H1 (cell line): ENCODE data around the gene PDGFRA. TPM values are rescaled to one million over a fixed set of nuclear protein-coding genes. Genes with fewer than 3 reads are reported as not detected.
A peak's percentile ranks its signal among the peaks of the same experiment; 100 is the strongest.

ENCODE experiments used
- CTCF ChIA-PET: fragments of 300-600 bp; sonication (Branson Sonifier 250); formaldehyde crosslinking; loops from one replicate; lab custom pipeline; 2021; ENCODE audit not compliant: partially characterized antibody; lab: Charles Lee
- POLR2A ChIA-PET: fragments of 300-600 bp; sonication (Branson Sonifier 250); formaldehyde crosslinking; loops from one replicate; lab custom pipeline; 2021; ENCODE audit warnings: inconsistent platforms; ENCODE audit not compliant: partially characterized antibody; lab: Charles Lee
- DNase-seq, 2 experiments: peaks; one replicate each; pipeline versions ENCODE4 v3.0.0 to v3.0.0-alpha.2; 2010 to 2022; ENCODE audit warnings: low spot score in 2 of 2, low read depth in 1 of 2, mixed read lengths in 1 of 2
- FAIRE-seq: peaks from 2 replicates; lab custom pipeline; 2011; peaks lifted over from hg19 to GRCh38; lab: Jason Lieb, UNC
- H2AFZ ChIP-seq: 2 replicates; pipeline ENCODE4 v1.8.1; 2012; ENCODE audit warnings: low read length, inconsistent platforms
- H2AK5ac ChIP-seq: 2 replicates; pipeline ENCODE4 v1.6.1; 2013; ENCODE audit warnings: low read depth, low read length
- H2BK120ac ChIP-seq: replicated peaks from 2 replicates; pipeline ENCODE3; 2013; ENCODE audit warnings: low read depth, low read length, inconsistent platforms
- H2BK12ac ChIP-seq: 2 replicates; pipeline ENCODE4 v1.6.1; 2013; ENCODE audit warnings: low read depth, low read length
- H2BK15ac ChIP-seq: 2 replicates; pipeline ENCODE4 v1.6.1; 2013; ENCODE audit warnings: low read length
- H2BK20ac ChIP-seq: 2 replicates; pipeline ENCODE4 v1.6.1; 2013; ENCODE audit warnings: low read length
- H2BK5ac ChIP-seq: 2 replicates; pipeline ENCODE4 v1.6.1; 2013; ENCODE audit warnings: low read depth, low read length
- H3K14ac ChIP-seq: 2 replicates; pipeline ENCODE4 v1.6.1; 2013; ENCODE audit warnings: inconsistent platforms; ENCODE audit not compliant: insufficient read length
- H3K18ac ChIP-seq: 2 replicates; pipeline ENCODE4 v1.6.1; 2013; ENCODE audit warnings: low read length; ENCODE audit errors: extremely low read depth
- H3K23ac ChIP-seq: 2 replicates; pipeline ENCODE4 v1.6.1; 2013; ENCODE audit warnings: inconsistent platforms; ENCODE audit not compliant: insufficient read length
- H3K23me2 ChIP-seq: 2 replicates; pipeline ENCODE4 v1.6.1; 2013; ENCODE audit warnings: low read depth, low read length
- H3K27ac ChIP-seq: 2 replicates; pipeline ENCODE4 v1.6.1; 2011; ENCODE audit warnings: low read depth, low read length, inconsistent platforms
- H3K27me3 ChIP-seq, 4 experiments: replicated peaks in 1 of 4; 1 replicate in 1 of 4; 2 replicates in 3 of 4; pipeline versions ENCODE4 v1.6.1 to v1.8.1; 2011 to 2013; ENCODE audit warnings: low read length in 3 of 4, mild to moderate bottlenecking in 3 of 4, inconsistent platforms in 2 of 4, mixed read lengths in 2 of 4, moderate library complexity in 1 of 4; ENCODE audit not compliant: control insufficient read depth in 3 of 4, insufficient read depth in 3 of 4; ENCODE audit errors: extremely low read depth in 1 of 4
- H3K36me3 ChIP-seq, 4 experiments: 2 replicates each; pipeline versions ENCODE4 v1.6.1 to v1.8.1; 2011 to 2013; ENCODE audit warnings: mild to moderate bottlenecking in 4 of 4, low read length in 3 of 4, moderate library complexity in 2 of 4, control low read depth in 1 of 4, inconsistent platforms in 1 of 4; ENCODE audit not compliant: insufficient read depth in 4 of 4, control insufficient read depth in 2 of 4
- H3K4ac ChIP-seq: replicated peaks from 2 replicates; pipeline ENCODE3; 2013; ENCODE audit warnings: low read length, low read depth, mixed read lengths, inconsistent platforms; ENCODE audit not compliant: insufficient read length
- H3K4me1 ChIP-seq, 4 experiments: replicated peaks in 1 of 4; 1 replicate in 1 of 4; 2 replicates in 3 of 4; pipeline versions ENCODE4 v1.6.1 to v1.8.1; 2011 to 2013; ENCODE audit warnings: low read length in 3 of 4, inconsistent platforms in 2 of 4, mixed read lengths in 1 of 4; ENCODE audit not compliant: insufficient read depth in 4 of 4, control insufficient read depth in 3 of 4
- H3K4me2 ChIP-seq, 2 experiments: 2 replicates each; pipeline versions ENCODE4 v1.6.1 to v1.8.1; 2011 to 2013; ENCODE audit warnings: low read depth in 2 of 2, low read length in 2 of 2, control low read depth in 1 of 2, inconsistent platforms in 1 of 2, mild to moderate bottlenecking in 1 of 2; ENCODE audit not compliant: insufficient read depth in 1 of 2
- H3K4me3 ChIP-seq, 4 experiments: fragments of 200-600, 300-600 bp in 1 of 4; sonication (generic), shearing (Covaris generic), sonication (Bioruptor Twin) in 1 of 4; 2 replicates each; pipeline versions ENCODE4 v1.5.1 to v1.8.1; 2011 to 2016; ENCODE audit warnings: low read length in 4 of 4, low read depth in 3 of 4, control low read depth in 2 of 4, inconsistent platforms in 2 of 4, mild to moderate bottlenecking in 2 of 4, mixed read lengths in 1 of 4, moderate library complexity in 1 of 4; ENCODE audit not compliant: insufficient read depth in 2 of 4; ENCODE audit errors: extremely low read depth in 1 of 4
- H3K56ac ChIP-seq: replicated peaks from 2 replicates; pipeline ENCODE3; 2013; ENCODE audit warnings: low read depth, mild to moderate bottlenecking, mixed read lengths, low read length, inconsistent platforms; ENCODE audit not compliant: insufficient read length
- H3K79me1 ChIP-seq: 2 replicates; pipeline ENCODE4 v1.6.1; 2013; ENCODE audit warnings: low read depth, low read length, control low read depth
- H3K79me2 ChIP-seq, 2 experiments: 2 replicates each; pipeline versions ENCODE4 v1.6.1 to v1.8.1; 2012 to 2013; ENCODE audit warnings: low read length in 2 of 2, mild to moderate bottlenecking in 2 of 2, inconsistent platforms in 1 of 2; ENCODE audit not compliant: insufficient read depth in 2 of 2, control insufficient read depth in 1 of 2
- H3K9ac ChIP-seq, 4 experiments: replicated peaks in 1 of 4; 1 replicate in 1 of 4; 2 replicates in 3 of 4; pipeline versions ENCODE4 v1.6.1 to v1.8.1; 2011 to 2013; ENCODE audit warnings: low read depth in 3 of 4, low read length in 3 of 4, control low read depth in 2 of 4, mild to moderate bottlenecking in 2 of 4, moderate library complexity in 2 of 4, inconsistent platforms in 1 of 4; ENCODE audit errors: extremely low read depth in 1 of 4
- H3K9me3 ChIP-seq, 2 experiments: 2 replicates each; pipeline versions ENCODE4 v1.6.1 to v1.8.1; 2012 to 2013; ENCODE audit warnings: mild to moderate bottlenecking in 2 of 2, moderate library complexity in 2 of 2, control low read depth in 1 of 2, inconsistent platforms in 1 of 2, low read depth in 1 of 2, low read length in 1 of 2, mixed read lengths in 1 of 2; ENCODE audit not compliant: insufficient read depth in 2 of 2
- H4K20me1 ChIP-seq, 2 experiments: replicated peaks in 1 of 2; 2 replicates each; pipeline versions ENCODE3 to v1.8.1; 2011 to 2013; ENCODE audit warnings: inconsistent platforms in 2 of 2, low read length in 2 of 2, mild to moderate bottlenecking in 1 of 2; ENCODE audit not compliant: insufficient read depth in 2 of 2, control insufficient read depth in 1 of 2
- H4K5ac ChIP-seq: 2 replicates; pipeline ENCODE4 v1.6.1; 2013; ENCODE audit warnings: low read length, low read depth, mixed read lengths, inconsistent platforms; ENCODE audit not compliant: insufficient read length
- H4K8ac ChIP-seq: 2 replicates; pipeline ENCODE4 v1.8.0; 2013; ENCODE audit warnings: mild to moderate bottlenecking, moderate library complexity, low read length, inconsistent platforms; ENCODE audit not compliant: insufficient read depth; ENCODE audit errors: extremely low read depth
- H4K91ac ChIP-seq: replicated peaks from 2 replicates; pipeline ENCODE3; 2013; ENCODE audit warnings: low read length, mixed read lengths, inconsistent platforms; ENCODE audit not compliant: insufficient read length
- CEBPB ChIP-seq: IDR thresholded peaks from 2 replicates; pipeline ENCODE4 v1.6.1; 2012; ENCODE audit warnings: low read depth, low read length
- EZH2 ChIP-seq: fragments of 200-600 bp; sonication (generic); IDR thresholded peaks from 2 replicates; pipeline ENCODE4 v1.7.1; 2012; ENCODE audit warnings: low read depth, mild to moderate bottlenecking, moderate library complexity, low read length, inconsistent platforms; ENCODE audit not compliant: severe bottlenecking
- KDM4A ChIP-seq: IDR thresholded peaks from one replicate; pipeline ENCODE4 v1.7.1; 2012; ENCODE audit warnings: low read depth, mild to moderate bottlenecking, moderate library complexity, low read length, inconsistent platforms; ENCODE audit not compliant: severe bottlenecking
- POLR2AphosphoS5 ChIP-seq: IDR thresholded peaks from 2 replicates; pipeline ENCODE4 v1.6.1; 2011; ENCODE audit warnings: low read depth, low read length
- RBBP5 ChIP-seq: IDR thresholded peaks from 2 replicates; pipeline ENCODE4 v1.7.1; 2012; ENCODE audit warnings: low read depth, mild to moderate bottlenecking, inconsistent platforms, low read length, moderate library complexity, borderline replicate concordance
- RFX5 ChIP-seq: IDR thresholded peaks from 2 replicates; pipeline ENCODE4 v1.6.1; 2011; ENCODE audit warnings: low read depth, low read length, improper control_type of control experiment, borderline replicate concordance
- SP4 ChIP-seq: IDR thresholded peaks from 2 replicates; pipeline ENCODE4 v1.6.1; 2012; ENCODE audit warnings: low read length, inconsistent platforms
- SUZ12 ChIP-seq: fragments of 200-600 bp; sonication (generic); IDR thresholded peaks from 2 replicates; pipeline ENCODE4 v1.6.1; 2012; ENCODE audit warnings: mild to moderate bottlenecking, inconsistent platforms, low read length, moderate library complexity, mixed read lengths
- WGBS, 2 experiments: shearing (Covaris generic) in 1 of 2; methylation state at CpG; one replicate each; pipeline versions ENCODE4 v1.1.6 to v1.1.7; 2013 to 2015; ENCODE audit warnings: low lambda C conversion rate in 2 of 2, mixed read lengths in 2 of 2, inconsistent platforms in 1 of 2, low coverage in 1 of 2, missing lambda C conversion rate in 1 of 2; ENCODE audit not compliant: insufficient replicate concordance in 2 of 2, insufficient coverage in 1 of 2, insufficient read length in 1 of 2; ENCODE audit errors: extremely low coverage in 1 of 2, missing lambda C conversion rate in 1 of 2; 5-methylcytosine and 5-hydroxymethylcytosine counted together
- polyA plus RNA-seq, 7 experiments: library from polyadenylated mRNA; depleted of rRNA in 3 of 7; stranded (reverse) in 5 of 7; unstranded in 2 of 7; fragments of >200 nt in 5 of 7; fragments of 200-250 nt in 2 of 7; gene quantifications; 1 replicate in 5 of 7; 2 replicates in 1 of 7; 4 replicates in 1 of 7; pipeline versions ENCODE4 v1.2.1 to v1.2.3, GENCODE V29; 2011 to 2013; ENCODE audit warnings: missing spikeins in 2 of 7, mixed read lengths in 2 of 7
- total RNA-seq: library from RNA; stranded (reverse); fragmentation: NEBNext Ultra II Directional; extraction: Animal tissue kit (Norgen Biotek cat#: 25700); gene quantifications from 2 replicates; pipeline ENCODE4 v1.2.1, GENCODE V29; 2021

Gene PDGFRA
- total and polyA plus RNA-seq, 2 of the 8 experiments (the other 6 are each of a cell fraction or from before 2014, with no cell fraction given), result 1.4 to 3.4 TPM

DNA sequence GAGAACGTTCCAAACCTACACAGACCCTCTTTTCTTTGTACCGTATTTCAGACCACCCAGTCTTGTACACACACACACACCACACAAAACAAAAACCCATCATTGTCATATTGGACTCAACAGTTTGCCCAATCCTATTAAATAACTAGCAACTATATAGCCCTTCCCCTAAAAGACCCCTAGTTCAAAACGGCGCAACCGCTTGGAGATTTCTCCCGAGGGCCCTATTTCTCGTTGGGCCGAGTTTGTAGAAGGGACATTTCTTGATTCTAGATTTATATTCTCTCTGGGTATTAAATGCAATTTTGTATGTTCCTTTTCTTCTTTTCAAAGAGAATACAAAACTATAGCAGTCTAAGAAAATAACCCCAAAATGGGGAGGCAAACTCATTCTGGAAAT, 547 bp upstream of the PDGFRA start:
- H3K23ac ChIP-seq, result no peak overlapping the region

More for the DNA sequence above, 547 bp upstream of the PDGFRA start:
- H3K79me2 ChIP-seq, result no peaks in the 10 kb centered on the region
- H3K4me1 ChIP-seq, result peaks cover 0 to 36% (median 23%) of the 10 kb centered on the region in 4 experiments; a peak in 6 of 7 replicates
- H2BK20ac ChIP-seq, result no peak overlapping the region
- H2AFZ ChIP-seq, result no peak overlapping the region
- no peak overlapping the region for H3K27ac ChIP-seq
- no peak overlapping the region for H4K8ac ChIP-seq
- no peak overlapping the region for H4K5ac ChIP-seq
- no peaks in the 10 kb centered on the region for H3K36me3 ChIP-seq
- H3K56ac ChIP-seq, result no peak overlapping the region
- H3K27me3 ChIP-seq, result peaks cover 64 to 97% (median 93%) of the 10 kb centered on the region in 4 experiments
- no peak overlapping the region for H3K9ac ChIP-seq
- TF ChIP-seq POLR2AphosphoS5, result no peak
- TF ChIP-seq SUZ12, result peak; percentile 36
- TF ChIP-seq RFX5, result no peak
- TF ChIP-seq RBBP5, result no peak
- TF ChIP-seq KDM4A, result no peak
- TF ChIP-seq EZH2, result no peak
- TF ChIP-seq CEBPB, result no peak
- no peak for TF ChIP-seq SP4
- peak overlapping the region; percentile 67 to 87 for H3K4me2 ChIP-seq
- H3K4me3 ChIP-seq, result peak overlapping the region in 3 of 4 experiments; percentile 42 to 85 (median 58); a peak in 5 of 8 replicates
- H4K91ac ChIP-seq, result no peak overlapping the region
- no peak overlapping the region for H2BK5ac ChIP-seq
- FAIRE-seq, result no peak
- POLR2A ChIA-PET, result no interaction called here
- no peak overlapping the region for H2BK120ac ChIP-seq
- no peak for DNase-seq
- H3K9me3 ChIP-seq, result peaks cover 0 to 3% of the 10 kb centered on the region in 2 experiments; a peak in 1 of 4 replicates
- H3K4ac ChIP-seq, result no peak overlapping the region
- H3K23me2 ChIP-seq, result peaks cover 45% of the 10 kb centered on the region
- H2AK5ac ChIP-seq, result no peak overlapping the region
- 9% methylated on average over 8 of the region's 8 CpGs; no CpG with 5 or more reads in 1 of the 2 experiments for WGBS, 2 experiments
- CTCF ChIA-PET, result interaction anchor here (0.7 to 2.2 kb wide), 14 partner anchors 9 to 1213 kb away, joined by 3 to 11 read pairs (median 3); no protein-coding TSS in a partner anchor
- H2BK12ac ChIP-seq, result peak overlapping the region; percentile 55; the same call in 1 of the 2 replicates
- no peaks in the 10 kb centered on the region for H3K79me1 ChIP-seq
- H2BK15ac ChIP-seq, result no peak overlapping the region; the same call in 1 of the 2 replicates
- H3K14ac ChIP-seq, result no peak overlapping the region
- no peak overlapping the region for H3K18ac ChIP-seq
- H4K20me1 ChIP-seq, result peaks cover 7 to 9% of the 10 kb centered on the region in 2 experiments
